GM18909 (cell line): ENCODE data around the gene MAN1A1.

Source experiments
- ATAC-seq: cut with Tn5 transposase; IDR thresholded peaks from one replicate; pipeline ENCODE4 v1.9.1; 2021; ENCODE audit warnings: mild to moderate bottlenecking; ENCODE audit not compliant: unreplicated experiment, poor library complexity

The MAN1A1 gene

GRCh38 chr6:119328254-119328653 is 21.3 kb downstream of the MAN1A1 start:
- ATAC-seq = no peak

DNA sequence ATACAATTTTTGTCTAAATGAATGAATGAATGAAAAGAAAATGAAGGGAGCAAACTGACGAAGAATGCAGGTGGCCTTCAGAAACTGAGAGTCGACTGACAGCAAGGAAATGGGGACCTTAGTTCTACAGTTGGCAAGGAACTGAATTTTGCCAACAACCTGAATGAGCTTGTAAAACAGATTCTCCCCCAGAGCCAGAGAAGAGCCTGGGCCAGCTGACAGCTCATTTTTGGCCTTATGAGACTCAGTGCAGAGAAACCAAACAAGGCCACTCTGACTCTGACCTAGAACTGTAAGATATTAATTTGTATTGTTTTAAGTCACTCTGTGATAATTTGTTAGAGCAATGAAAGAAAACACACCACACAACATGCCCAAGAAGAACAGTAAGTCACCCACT is 21.8 kb downstream of the MAN1A1 start:
- no peak for ATAC-seq

- ATAC-seq = no peak
Measured at GRCh38 chr6:119326291-119327005, 23.1 kb downstream of the MAN1A1 start.

DNA sequence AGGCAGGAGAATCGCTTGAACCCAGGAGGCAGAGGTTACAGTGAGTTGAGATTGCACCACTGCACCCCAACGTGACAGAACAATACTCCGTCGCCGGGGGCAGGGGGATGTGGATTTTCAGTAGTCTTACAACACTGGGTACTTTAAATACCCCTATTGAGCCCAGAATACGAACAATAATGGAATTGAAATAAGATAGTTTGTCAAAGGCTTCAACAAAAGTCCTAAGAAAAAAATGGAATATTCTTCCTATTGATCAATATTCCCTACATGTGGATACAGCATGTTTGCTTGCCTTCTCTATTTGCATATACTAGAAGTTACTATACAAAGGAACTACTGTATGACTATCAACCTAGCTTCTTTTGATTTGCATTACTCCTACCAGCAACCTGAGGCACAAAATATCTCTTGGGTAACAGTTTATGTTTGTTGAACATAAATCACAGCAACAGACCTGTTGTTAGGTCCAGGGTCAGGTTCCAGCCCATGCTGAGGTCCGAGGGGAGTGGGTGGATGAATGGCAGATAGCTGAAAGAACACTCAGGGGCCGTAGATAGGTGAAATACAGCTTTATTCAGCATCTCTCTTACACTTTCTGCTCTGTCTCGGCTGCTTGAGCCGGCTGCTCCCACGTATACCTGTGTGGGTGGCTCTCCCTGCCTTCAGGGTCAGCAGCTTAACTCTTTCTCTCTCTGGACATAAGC is 23.8 kb downstream of the MAN1A1 start:
- no peak for ATAC-seq

DNA sequence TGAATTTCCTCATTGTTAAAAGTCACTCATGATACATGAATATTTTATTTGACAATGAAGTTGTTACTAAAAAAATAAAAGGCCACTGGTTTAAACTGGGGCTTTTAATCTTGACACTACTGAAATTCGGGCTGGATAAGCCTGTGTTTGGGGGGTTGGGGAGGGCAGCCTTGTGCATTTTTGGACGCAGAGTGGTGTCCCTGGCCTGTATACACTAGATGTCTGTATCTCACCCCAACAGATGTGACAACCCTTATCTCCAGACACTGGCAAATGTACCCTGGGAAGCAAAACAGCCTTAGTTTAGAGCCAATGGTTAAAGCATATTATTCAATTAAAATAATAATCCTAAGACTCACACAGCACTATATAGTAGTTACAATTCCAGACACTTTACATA is 24.8 kb downstream of the MAN1A1 start:
- ATAC-seq = no peak

GRCh38 chr6:119323931-119324330 is 25.6 kb downstream of the MAN1A1 start:
- ATAC-seq = no peak

DNA sequence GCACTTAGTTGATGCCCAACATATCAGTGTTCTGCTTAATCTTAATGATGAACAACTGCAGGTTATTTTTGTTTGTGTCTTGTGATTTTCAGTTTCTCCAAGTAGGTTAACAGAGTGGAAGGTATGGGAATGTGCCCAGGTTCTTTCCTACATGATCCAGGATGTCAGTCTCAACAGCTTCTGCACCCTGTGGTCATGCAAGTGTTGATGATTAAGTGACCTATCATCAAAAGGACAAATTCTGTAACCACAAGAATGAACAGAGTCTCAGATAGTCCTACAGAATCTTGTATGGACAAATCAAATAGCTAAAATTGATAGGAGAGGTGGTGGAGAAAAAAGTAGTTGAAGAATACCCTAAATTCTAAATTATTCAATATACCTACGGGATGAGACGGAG is 26.1 kb downstream of the MAN1A1 start:
- ATAC-seq = no peak

DNA sequence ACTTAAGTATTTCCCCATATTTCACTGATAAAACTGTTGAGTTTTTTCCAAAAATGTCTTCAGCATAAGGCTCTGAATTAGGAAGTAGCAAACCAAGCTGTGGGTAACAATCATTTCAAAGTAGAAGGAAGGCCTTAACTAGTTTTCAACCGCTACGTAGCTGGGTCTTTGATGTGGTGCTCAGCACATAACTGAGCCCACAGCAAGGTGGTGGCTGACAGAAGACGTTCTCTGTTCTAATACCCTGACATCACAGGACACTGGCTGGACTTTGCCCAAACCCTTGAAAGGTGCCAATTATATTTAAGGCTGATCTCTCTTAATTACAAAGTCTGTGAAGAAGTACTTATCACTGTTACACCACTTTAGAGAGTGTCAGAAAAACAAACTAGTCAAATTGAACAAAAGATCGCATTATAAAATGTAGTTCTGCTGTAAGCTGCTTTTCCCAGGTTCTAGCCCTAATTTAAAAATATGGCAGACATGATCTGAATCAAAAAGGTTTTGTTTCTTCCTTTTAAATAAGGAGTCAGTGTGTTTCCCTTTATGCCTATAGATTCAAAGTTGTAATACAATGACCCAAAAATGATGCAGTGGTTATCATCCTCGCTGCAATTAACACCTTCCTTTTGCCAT is 26.7 kb downstream of the MAN1A1 start:
- ATAC-seq = no peak

DNA sequence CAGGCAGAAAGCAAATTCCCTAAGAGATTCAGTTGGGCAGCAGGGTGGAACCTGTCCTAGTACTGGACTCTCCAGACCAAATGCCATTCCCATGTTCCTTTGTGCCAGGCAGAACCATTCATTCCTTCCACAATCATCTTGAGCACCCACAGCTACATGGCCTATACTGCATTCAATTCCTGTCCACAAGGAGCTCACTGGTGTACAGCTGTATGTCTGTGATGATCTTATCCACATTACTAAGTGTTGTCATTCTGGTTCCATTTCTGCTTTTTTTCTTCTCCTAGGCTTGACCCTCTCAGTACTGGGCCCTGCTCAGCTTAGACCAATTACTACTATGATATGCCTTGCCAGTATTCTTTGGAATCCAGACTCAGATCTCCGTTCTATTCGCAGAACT is 27.5 kb downstream of the MAN1A1 start:
- peak; percentile 45 for ATAC-seq

DNA sequence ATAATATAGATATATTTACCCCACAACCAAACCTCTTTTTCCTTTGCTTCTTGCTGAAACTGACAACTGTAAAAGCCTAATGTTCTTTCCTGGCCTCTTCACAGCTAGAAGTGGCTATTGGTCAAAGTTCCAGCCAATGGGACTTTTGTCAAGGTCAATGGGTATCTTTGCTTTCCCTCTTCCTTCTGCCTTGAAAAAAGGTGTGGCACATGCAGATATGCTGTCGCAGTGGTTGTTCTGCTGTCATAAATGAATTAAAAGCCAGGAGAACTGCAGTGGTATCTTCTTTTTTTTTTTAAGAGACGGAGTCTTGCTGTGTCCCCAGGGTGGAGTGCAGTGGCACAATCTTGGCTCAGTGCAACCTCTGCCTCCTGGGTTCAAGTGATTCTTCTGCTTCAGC is 29.9 kb downstream of the MAN1A1 start:
- ATAC-seq = no peak

DNA sequence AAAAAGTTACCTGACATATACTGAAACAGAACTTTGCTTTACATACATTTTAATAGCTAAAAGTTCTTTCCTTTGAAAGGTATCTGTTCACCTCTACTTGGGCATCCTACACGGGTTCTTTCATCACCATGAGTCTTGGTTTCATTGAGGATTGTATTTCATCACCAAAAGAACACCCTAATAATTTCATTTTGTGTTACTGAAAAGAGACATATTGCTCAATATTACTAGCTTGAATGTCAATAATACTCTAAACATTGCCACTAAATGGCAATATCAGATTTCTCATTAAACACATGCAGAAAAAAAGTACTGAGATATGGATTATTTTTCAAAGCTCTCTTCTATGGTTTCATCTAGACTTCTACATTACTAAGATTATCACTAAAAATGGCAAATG is 30.8 kb downstream of the MAN1A1 start:
- ATAC-seq = no peak

GRCh38 chr6:119318176-119318575 is 31.4 kb downstream of the MAN1A1 start:
- no peak for ATAC-seq

DNA sequence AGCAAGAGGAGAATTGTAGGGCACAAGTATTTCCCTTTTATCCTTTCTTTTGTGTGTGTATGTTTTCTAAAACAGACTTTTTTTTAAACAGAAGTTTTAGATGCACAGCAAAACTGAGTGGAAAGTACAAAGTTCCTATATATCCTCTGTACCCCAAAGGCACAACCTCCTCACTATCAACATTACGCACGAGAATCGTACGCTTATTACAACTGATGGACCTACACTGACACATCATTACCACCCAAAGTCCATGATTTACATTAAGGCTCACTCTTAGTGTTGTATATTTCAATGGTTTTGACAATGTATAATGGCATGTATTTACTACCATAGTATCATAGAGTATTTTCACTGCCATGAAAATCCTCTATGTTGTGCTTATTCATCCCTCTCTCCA is 32.6 kb downstream of the MAN1A1 start:
- ATAC-seq = no peak

GRCh38 chr6:119314885-119315272 is 34.7 kb downstream of the MAN1A1 start:
- peak; percentile 45 for ATAC-seq

- peak; percentile 69 for ATAC-seq
Measured at GRCh38 chr6:119313937-119314884, 35.4 kb downstream of the MAN1A1 start.

GRCh38 chr6:119312875-119313338 is 36.7 kb downstream of the MAN1A1 start:
- peak; percentile 37 for ATAC-seq

DNA sequence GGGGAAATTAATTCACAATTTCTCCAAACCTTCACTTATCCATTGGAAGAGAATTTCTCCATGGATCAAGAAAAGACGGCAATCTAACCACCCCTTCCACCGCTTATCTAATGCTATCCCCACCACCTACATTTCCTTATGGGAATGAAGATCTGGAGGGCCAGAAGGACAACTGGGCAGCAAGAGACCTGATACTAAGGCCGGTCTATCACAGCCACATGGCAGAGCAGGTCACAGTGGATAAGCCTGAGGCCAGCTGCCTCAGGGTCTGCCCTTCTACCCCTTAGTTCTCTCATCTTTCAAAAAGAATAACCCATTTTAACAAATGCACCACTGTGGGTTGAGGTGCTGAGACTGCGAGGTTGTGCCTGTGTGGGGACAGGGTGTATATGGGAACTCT is 37.1 kb downstream of the MAN1A1 start:
- ATAC-seq = no peak

GRCh38 chr6:119311514-119312142 is 37.9 kb downstream of the MAN1A1 start:
- no peak for ATAC-seq

DNA sequence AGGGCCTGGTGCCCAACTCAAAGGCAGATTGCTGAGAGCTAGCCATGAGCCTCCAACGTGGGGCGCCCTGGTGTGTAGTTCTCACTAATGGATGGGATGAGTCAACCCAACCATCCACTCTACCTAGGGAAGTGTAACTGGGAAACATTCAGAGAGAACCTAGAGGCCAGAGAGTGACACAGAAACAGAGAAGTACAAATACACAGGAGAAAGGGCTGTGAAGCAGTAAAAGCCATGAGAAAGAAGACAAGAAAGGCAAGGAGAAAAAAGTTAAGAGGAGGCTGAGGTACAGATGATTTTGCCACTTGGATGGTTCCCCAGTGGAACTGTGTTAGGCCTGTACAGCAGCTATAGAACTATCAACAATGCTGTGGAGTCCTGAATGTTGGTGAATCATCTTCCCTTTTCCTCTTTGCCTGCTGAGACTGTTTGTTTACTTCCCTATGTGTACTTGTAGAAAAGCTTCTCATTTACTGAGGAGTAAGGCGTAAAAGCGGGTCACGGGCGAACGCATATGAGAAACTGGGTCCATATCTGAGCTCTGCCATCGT is 39.0 kb downstream of the MAN1A1 start:
- no peak for ATAC-seq
